ENCODE data around the gene PFAS. TPM values are rescaled to one million over a fixed set of nuclear protein-coding genes. Genes with fewer than 3 reads are reported as not detected.

Gene PFAS
- total and polyA plus RNA-seq, 2 experiments from 2014 or later, result 96.1 to 168 TPM

- no peaks in the 10 kb centered on the region for H3K79me2 ChIP-seq (replicated peaks; ENCODE audit: insufficient read depth)
These were observed 35.0 kb downstream of the PFAS start for GRCh38 chr17:8284126-8284525.

More at GRCh38 chr17:8284126-8284525, 35.0 kb downstream of the PFAS start:
- no peaks in the 10 kb centered on the region for H3K27me3 ChIP-seq (ENCODE audit: insufficient read depth)
- no peak for DNase-seq (ENCODE audit: low spot score)
- peaks cover 12% of the 10 kb centered on the region for H3K4me1 Mint-ChIP-seq
- no peaks in the 10 kb centered on the region for H3K36me3 ChIP-seq (ENCODE audit: insufficient read depth)
- no peak for ATAC-seq
- no peak overlapping the region for H2AFZ ChIP-seq
- no peak overlapping the region for H3K4me3 Mint-ChIP-seq
- H3K27me3 Mint-ChIP-seq (ENCODE audit: insufficient read depth, low read depth, poor library complexity), result peaks cover 4% of the 10 kb centered on the region
- H3F3A ChIP-seq (replicated peaks; ENCODE audit: low read depth), result 0 out of 2 replicates have a peak, but pooled peaks cover 2% of the 10 kb centered on the region
- H3K9me3 Mint-ChIP-seq, result no peaks in the 10 kb centered on the region
- no peaks in the 10 kb centered on the region for H3K4me1 ChIP-seq (ENCODE audit: insufficient read depth)
- no peaks in the 10 kb centered on the region; the same call in 2 of the 3 replicates for H3K36me3 Mint-ChIP-seq (ENCODE audit: low read depth)
- H4K20me1 ChIP-seq (replicated peaks; ENCODE audit: insufficient read depth), result no peaks in the 10 kb centered on the region
- H3K4me3 ChIP-seq, result no peak overlapping the region
- TF ChIP-seq ETS1 (IDR thresholded peaks at IDR 0.05) (no peak), ZNF114 (CRISPR knock-in tag; IDR thresholded peaks at IDR 0.05) (no peak), EZH2phosphoT487 (IDR thresholded peaks at IDR 0.05; ENCODE audit: unreplicated experiment) (no peak), EZH2 (IDR thresholded peaks at IDR 0.05; ENCODE audit: low read depth, unreplicated experiment) (no peak), ZNF331 (CRISPR knock-in tag; IDR thresholded peaks at IDR 0.05; ENCODE audit: low read depth) (no peak), CTCF (conservative IDR thresholded peaks at IDR 0.05; ENCODE audit: low read depth in 2 of 2) (no peak), CREB1 (CRISPR knock-in tag; IDR thresholded peaks at IDR 0.05; ENCODE audit: low read depth) (no peak), NANOG (IDR thresholded peaks at IDR 0.05; ENCODE audit: borderline replicate concordance) (no peak), JUNB (IDR thresholded peaks at IDR 0.05; ENCODE audit: unreplicated experiment) (no peak), STAT1 (IDR thresholded peaks at IDR 0.05; ENCODE audit: unreplicated experiment) (no peak), POLR2AphosphoS5 (IDR thresholded peaks at IDR 0.05; ENCODE audit: low read depth) (no peak)
- TF ChIP-seq, protein P1, sequence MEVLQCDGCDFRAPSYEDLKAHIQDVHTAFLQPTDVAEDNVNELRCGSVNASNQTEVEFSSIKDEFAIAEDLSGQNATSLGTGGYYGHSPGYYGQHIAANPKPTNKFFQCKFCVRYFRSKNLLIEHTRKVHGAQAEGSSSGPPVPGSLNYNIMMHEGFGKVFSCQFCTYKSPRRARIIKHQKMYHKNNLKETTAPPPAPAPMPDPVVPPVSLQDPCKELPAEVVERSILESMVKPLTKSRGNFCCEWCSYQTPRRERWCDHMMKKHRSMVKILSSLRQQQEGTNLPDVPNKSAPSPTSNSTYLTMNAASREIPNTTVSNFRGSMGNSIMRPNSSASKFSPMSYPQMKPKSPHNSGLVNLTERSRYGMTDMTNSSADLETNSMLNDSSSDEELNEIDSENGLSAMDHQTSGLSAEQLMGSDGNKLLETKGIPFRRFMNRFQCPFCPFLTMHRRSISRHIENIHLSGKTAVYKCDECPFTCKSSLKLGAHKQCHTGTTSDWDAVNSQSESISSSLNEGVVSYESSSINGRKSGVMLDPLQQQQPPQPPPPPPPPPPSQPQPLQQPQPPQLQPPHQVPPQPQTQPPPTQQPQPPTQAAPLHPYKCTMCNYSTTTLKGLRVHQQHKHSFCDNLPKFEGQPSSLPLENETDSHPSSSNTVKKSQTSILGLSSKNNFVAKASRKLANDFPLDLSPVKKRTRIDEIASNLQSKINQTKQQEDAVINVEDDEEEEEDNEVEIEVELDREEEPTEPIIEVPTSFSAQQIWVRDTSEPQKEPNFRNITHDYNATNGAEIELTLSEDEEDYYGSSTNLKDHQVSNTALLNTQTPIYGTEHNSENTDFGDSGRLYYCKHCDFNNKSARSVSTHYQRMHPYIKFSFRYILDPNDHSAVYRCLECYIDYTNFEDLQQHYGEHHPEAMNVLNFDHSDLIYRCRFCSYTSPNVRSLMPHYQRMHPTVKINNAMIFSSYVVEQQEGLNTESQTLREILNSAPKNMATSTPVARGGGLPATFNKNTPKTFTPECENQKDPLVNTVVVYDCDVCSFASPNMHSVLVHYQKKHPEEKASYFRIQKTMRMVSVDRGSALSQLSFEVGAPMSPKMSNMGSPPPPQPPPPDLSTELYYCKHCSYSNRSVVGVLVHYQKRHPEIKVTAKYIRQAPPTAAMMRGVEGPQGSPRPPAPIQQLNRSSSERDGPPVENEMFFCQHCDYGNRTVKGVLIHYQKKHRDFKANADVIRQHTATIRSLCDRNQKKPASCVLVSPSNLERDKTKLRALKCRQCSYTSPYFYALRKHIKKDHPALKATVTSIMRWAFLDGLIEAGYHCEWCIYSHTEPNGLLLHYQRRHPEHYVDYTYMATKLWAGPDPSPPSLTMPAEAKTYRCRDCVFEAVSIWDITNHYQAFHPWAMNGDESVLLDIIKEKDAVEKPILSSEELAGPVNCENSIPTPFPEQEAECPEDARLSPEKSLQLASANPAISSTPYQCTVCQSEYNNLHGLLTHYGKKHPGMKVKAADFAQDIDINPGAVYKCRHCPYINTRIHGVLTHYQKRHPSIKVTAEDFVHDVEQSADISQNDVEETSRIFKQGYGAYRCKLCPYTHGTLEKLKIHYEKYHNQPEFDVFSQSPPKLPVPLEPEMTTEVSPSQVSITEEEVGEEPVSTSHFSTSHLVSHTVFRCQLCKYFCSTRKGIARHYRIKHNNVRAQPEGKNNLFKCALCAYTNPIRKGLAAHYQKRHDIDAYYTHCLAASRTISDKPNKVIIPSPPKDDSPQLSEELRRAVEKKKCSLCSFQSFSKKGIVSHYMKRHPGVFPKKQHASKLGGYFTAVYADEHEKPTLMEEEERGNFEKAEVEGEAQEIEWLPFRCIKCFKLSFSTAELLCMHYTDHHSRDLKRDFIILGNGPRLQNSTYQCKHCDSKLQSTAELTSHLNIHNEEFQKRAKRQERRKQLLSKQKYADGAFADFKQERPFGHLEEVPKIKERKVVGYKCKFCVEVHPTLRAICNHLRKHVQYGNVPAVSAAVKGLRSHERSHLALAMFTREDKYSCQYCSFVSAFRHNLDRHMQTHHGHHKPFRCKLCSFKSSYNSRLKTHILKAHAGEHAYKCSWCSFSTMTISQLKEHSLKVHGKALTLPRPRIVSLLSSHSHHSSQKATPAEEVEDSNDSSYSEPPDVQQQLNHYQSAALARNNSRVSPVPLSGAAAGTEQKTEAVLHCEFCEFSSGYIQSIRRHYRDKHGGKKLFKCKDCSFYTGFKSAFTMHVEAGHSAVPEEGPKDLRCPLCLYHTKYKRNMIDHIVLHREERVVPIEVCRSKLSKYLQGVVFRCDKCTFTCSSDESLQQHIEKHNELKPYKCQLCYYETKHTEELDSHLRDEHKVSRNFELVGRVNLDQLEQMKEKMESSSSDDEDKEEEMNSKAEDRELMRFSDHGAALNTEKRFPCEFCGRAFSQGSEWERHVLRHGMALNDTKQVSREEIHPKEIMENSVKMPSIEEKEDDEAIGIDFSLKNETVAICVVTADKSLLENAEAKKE (CRISPR knock-in tag; IDR thresholded peaks at IDR 0.05), result no peak
- TF ChIP-seq, protein P2, sequence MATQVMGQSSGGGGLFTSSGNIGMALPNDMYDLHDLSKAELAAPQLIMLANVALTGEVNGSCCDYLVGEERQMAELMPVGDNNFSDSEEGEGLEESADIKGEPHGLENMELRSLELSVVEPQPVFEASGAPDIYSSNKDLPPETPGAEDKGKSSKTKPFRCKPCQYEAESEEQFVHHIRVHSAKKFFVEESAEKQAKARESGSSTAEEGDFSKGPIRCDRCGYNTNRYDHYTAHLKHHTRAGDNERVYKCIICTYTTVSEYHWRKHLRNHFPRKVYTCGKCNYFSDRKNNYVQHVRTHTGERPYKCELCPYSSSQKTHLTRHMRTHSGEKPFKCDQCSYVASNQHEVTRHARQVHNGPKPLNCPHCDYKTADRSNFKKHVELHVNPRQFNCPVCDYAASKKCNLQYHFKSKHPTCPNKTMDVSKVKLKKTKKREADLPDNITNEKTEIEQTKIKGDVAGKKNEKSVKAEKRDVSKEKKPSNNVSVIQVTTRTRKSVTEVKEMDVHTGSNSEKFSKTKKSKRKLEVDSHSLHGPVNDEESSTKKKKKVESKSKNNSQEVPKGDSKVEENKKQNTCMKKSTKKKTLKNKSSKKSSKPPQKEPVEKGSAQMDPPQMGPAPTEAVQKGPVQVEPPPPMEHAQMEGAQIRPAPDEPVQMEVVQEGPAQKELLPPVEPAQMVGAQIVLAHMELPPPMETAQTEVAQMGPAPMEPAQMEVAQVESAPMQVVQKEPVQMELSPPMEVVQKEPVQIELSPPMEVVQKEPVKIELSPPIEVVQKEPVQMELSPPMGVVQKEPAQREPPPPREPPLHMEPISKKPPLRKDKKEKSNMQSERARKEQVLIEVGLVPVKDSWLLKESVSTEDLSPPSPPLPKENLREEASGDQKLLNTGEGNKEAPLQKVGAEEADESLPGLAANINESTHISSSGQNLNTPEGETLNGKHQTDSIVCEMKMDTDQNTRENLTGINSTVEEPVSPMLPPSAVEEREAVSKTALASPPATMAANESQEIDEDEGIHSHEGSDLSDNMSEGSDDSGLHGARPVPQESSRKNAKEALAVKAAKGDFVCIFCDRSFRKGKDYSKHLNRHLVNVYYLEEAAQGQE (IDR thresholded peaks at IDR 0.05; ENCODE audit: unreplicated experiment), result no peak
- no peaks in the 10 kb centered on the region for H3K9me2 ChIP-seq (ENCODE audit: insufficient read depth)
- no peak overlapping the region for H3K4me2 ChIP-seq
- H3K27ac Mint-ChIP-seq, result no peak overlapping the region
- no peak overlapping the region for H3K27ac ChIP-seq (ENCODE audit: low read depth)

Data from GM23338 (cell line).